Frontal cortex (tissue), 4 donors: Measurements from ENCODE around the gene PPIP5K1. TPM values are rescaled to one million over a fixed set of nuclear protein-coding genes. Genes with fewer than 3 reads are reported as not detected.

ENCODE experiments used
- DNase-seq, 2 donors: peaks; one replicate each; pipeline ENCODE4 v3.0.0; 2012; ENCODE audit warnings: low spot score in 2 of 2
- FAIRE-seq: peaks from 2 replicates; lab custom pipeline; 2012; peaks lifted over from hg19 to GRCh38; lab: Jason Lieb, UNC
- small RNA-seq: library from RNA; depleted of rRNA; stranded (forward); fragments of <200 nt; gene quantifications from one replicate; pipeline ENCODE3, GENCODE V24; 2014
- total RNA-seq: library from RNA; depleted of rRNA; stranded (reverse); fragments of >200 nt; gene quantifications from one replicate; pipeline ENCODE4 v1.2.3, GENCODE V29; 2014
- donor health status: control.
- donor health status: control.
- donor health status: control.

The PPIP5K1 gene
- total RNA-seq, 1 donor from 2014 or later = 21.6 TPM

GRCh38 chr15:43498990-43499389 lies 91.0 kb downstream of the PPIP5K1 start:
- FAIRE-seq (no peak), DNase-seq (no peak)

GRCh38 chr15:43493703-43494472 lies 96.1 kb downstream of the PPIP5K1 start:
- no peak for FAIRE-seq
- DNase-seq = no peak

- peak; percentile 60 for FAIRE-seq
Observed at GRCh38 chr15:43492673-43493601, 97.1 kb downstream of the PPIP5K1 start, which contains the start of gene TP53BP1. Gene TP53BP1 (minus strand): TSS chr15:43493156. CDS start chr15:43493043, 113 bp downstream.

GRCh38 chr15:43492266-43492665 lies 97.7 kb downstream of the PPIP5K1 start:
- DNase-seq (no peak), FAIRE-seq (no peak)

More at GRCh38 chr15:43492673-43493601, 97.1 kb downstream of the PPIP5K1 start, which contains the start of gene TP53BP1:
- DNase-seq = peak; percentile 79 to 92

- FAIRE-seq (no peak), DNase-seq (no peak)
Observed at GRCh38 chr15:43489191-43489590, 100.8 kb downstream of the PPIP5K1 start.

GRCh38 chr15:43488790-43489189 lies 101.2 kb downstream of the PPIP5K1 start:
- DNase-seq (no peak), FAIRE-seq (no peak)

GRCh38 chr15:43487271-43487895 lies 102.6 kb downstream of the PPIP5K1 start:
- DNase-seq = no peak
- FAIRE-seq = no peak

- no peak for FAIRE-seq
- no peak for DNase-seq
Observed at GRCh38 chr15:43484455-43484854, 105.6 kb downstream of the PPIP5K1 start.

Small RNA genes lying within 50 kb of the gene (small RNA-seq; reads per million reads assigned to genes)
- gene RNU6-554P = not detected
- gene RNU6-610P = not detected

Other genes with a start within 250 kb of the PPIP5K1 start
- gene ZSCAN29, start 219.2 kb downstream of the PPIP5K1 start, total RNA-seq = 38.3 TPM
- 22.8 TPM for gene TUBGCP4, start 219.1 kb downstream of the PPIP5K1 start, total RNA-seq
- gene TP53BP1, start 97.1 kb downstream of the PPIP5K1 start, total RNA-seq = 157 TPM
- 24.5 TPM for gene MAP1A, start 72.6 kb downstream of the PPIP5K1 start, total RNA-seq
- gene CKMT1B, start 3.8 kb upstream of the PPIP5K1 start, total RNA-seq = 7.7 TPM
- under 0.01 TPM for gene STRC, start 28.6 kb upstream of the PPIP5K1 start, total RNA-seq
- gene CATSPER2, start 58.6 kb upstream of the PPIP5K1 start, total RNA-seq = 5.3 TPM
- 6.5 TPM for gene CKMT1A, start 103.7 kb upstream of the PPIP5K1 start, total RNA-seq
- 34.2 TPM for gene PDIA3, start 156.2 kb upstream of the PPIP5K1 start, total RNA-seq
- 1.2 TPM for gene ELL3, start 186.8 kb upstream of the PPIP5K1 start, total RNA-seq
- 53.0 TPM for gene SERF2, start 202.1 kb upstream of the PPIP5K1 start, total RNA-seq
- 0.41 TPM for gene SERINC4, start 210.0 kb upstream of the PPIP5K1 start, total RNA-seq
- gene HYPK, start 210.4 kb upstream of the PPIP5K1 start, total RNA-seq = 5.7 TPM
- 27.3 TPM for gene MFAP1, start 234.5 kb upstream of the PPIP5K1 start, total RNA-seq
- 16.7 TPM for gene WDR76, start 236.8 kb upstream of the PPIP5K1 start, total RNA-seq